Natural killer cell (primary cell): ENCODE results near the gene LRRN2. TPM values are rescaled to one million over a fixed set of nuclear protein-coding genes. Genes with fewer than 3 reads are reported as not detected.
"Not testable (repeated sequence)": the region's sequence is repeated elsewhere in the genome, so short reads cannot be mapped to it uniquely, and the experiment has no call there.

Source experiments
- ATAC-seq, 3 donors: fragments of 150-1000 bp in 2 of 3; fragments of 200-7000 bp in 1 of 3; cut with Tn5 transposase; 1 replicate in 1 of 3; 2 replicates in 2 of 3; pipeline ENCODE4 v1.10.0; 2021; ENCODE audit warnings: mild to moderate bottlenecking in 2 of 3, moderate library complexity in 2 of 3
- DNase-seq, 2 donors: peaks; one replicate each; pipeline versions ENCODE4 v3.0.0 to v3.0.0-alpha.2; 2013 to 2021; ENCODE audit warnings: mixed read lengths in 1 of 2
- H3K27ac ChIP-seq: one replicate; pipeline ENCODE4 v1.5.1; 2013; ENCODE audit warnings: mild to moderate bottlenecking, low read length
- H3K27me3 ChIP-seq: one replicate; pipeline ENCODE4 v1.6.1; 2013; ENCODE audit warnings: low read length; ENCODE audit not compliant: control insufficient read depth, insufficient read depth
- H3K36me3 ChIP-seq: one replicate; pipeline ENCODE4 v1.6.1; 2013; ENCODE audit warnings: low read length; ENCODE audit not compliant: control insufficient read depth, insufficient read depth
- H3K4me1 ChIP-seq: one replicate; pipeline ENCODE4 v1.6.1; 2013; ENCODE audit warnings: low read length; ENCODE audit not compliant: control insufficient read depth, insufficient read depth
- H3K4me3 ChIP-seq: one replicate; pipeline ENCODE4 v1.5.1; 2013; ENCODE audit warnings: low read length
- H3K9me3 ChIP-seq: one replicate; pipeline ENCODE4 v1.6.1; 2013; ENCODE audit warnings: low read length; ENCODE audit not compliant: control insufficient read depth, insufficient read depth
- H3K27ac Mint-ChIP-seq, 2 donors: one replicate each; pipeline ENCODE4 v1.8.0; 2022; ENCODE audit warnings: mild to moderate bottlenecking in 2 of 2, mixed read lengths in 2 of 2, moderate library complexity in 1 of 2
- H3K27me3 Mint-ChIP-seq, 2 donors: one replicate each; pipeline ENCODE4 v1.8.0; 2022; ENCODE audit warnings: low read depth in 2 of 2, mixed read lengths in 2 of 2
- H3K36me3 Mint-ChIP-seq: one replicate; pipeline ENCODE4 v1.8.0; 2022; ENCODE audit warnings: mixed read lengths
- H3K4me1 Mint-ChIP-seq, 2 donors: one replicate each; pipeline ENCODE4 v1.8.0; 2022; ENCODE audit warnings: mixed read lengths in 2 of 2
- H3K4me3 Mint-ChIP-seq: one replicate; pipeline ENCODE4 v1.8.0; 2022; ENCODE audit warnings: mild to moderate bottlenecking, moderate library complexity, mixed read lengths
- H3K9me3 Mint-ChIP-seq, 2 donors: one replicate each; pipeline ENCODE4 v1.8.0; 2022; ENCODE audit warnings: mixed read lengths in 2 of 2
- WGBS: methylation state at CpG from one replicate; pipeline ENCODE4 v1.1.7; 2013; ENCODE audit warnings: missing lambda C conversion rate; ENCODE audit not compliant: insufficient coverage; 5-methylcytosine and 5-hydroxymethylcytosine counted together
- intact Hi-C: fragments of 100-400 bp; cut with micrococcal nuclease; formaldehyde crosslinking; loops from one replicate; pipeline ENCODE4 v1.14.2; 2022
- total RNA-seq, 4 donors: library from RNA; stranded (reverse); fragments of 120-200 nt in 1 of 4; gene quantifications; one replicate each; pipeline versions ENCODE4 v1.2.3 to v1.2.4, GENCODE V29; 2013 to 2022
- TF ChIP-seq, protein P1 (sequence below): fragments of 200-600 bp; IDR thresholded peaks from one replicate; pipeline ENCODE4 v1.8.0; 2022; ENCODE audit warnings: antibody characterized with exemption

The LRRN2 gene
- total RNA-seq, 3 donors from 2014 or later (not counting 1 experiment from before 2014, with no cell fraction given) = 0.10 to 0.27 TPM; not detected in 1

GRCh38 chr1:204571631-204572030, 113.9 kb downstream of the LRRN2 start:
- no peak overlapping the region for H3K4me3 Mint-ChIP-seq
- no peaks in the 10 kb centered on the region for H3K36me3 Mint-ChIP-seq
- H3K27ac Mint-ChIP-seq = no peak overlapping the region

GRCh38 chr1:204571128-204571527, 114.4 kb downstream of the LRRN2 start:
- no peak overlapping the region for H3K4me3 ChIP-seq
- no peaks in the 10 kb centered on the region for H3K9me3 Mint-ChIP-seq

More at GRCh38 chr1:204571631-204572030, 113.9 kb downstream of the LRRN2 start:
- no peak overlapping the region for H3K27ac ChIP-seq
- peaks cover 0 to 5% of the 10 kb centered on the region in 2 donors for H3K4me1 Mint-ChIP-seq
- ATAC-seq (no peak), DNase-seq (no peak)
- H3K9me3 ChIP-seq = no peaks in the 10 kb centered on the region
- TF ChIP-seq, protein P1, sequence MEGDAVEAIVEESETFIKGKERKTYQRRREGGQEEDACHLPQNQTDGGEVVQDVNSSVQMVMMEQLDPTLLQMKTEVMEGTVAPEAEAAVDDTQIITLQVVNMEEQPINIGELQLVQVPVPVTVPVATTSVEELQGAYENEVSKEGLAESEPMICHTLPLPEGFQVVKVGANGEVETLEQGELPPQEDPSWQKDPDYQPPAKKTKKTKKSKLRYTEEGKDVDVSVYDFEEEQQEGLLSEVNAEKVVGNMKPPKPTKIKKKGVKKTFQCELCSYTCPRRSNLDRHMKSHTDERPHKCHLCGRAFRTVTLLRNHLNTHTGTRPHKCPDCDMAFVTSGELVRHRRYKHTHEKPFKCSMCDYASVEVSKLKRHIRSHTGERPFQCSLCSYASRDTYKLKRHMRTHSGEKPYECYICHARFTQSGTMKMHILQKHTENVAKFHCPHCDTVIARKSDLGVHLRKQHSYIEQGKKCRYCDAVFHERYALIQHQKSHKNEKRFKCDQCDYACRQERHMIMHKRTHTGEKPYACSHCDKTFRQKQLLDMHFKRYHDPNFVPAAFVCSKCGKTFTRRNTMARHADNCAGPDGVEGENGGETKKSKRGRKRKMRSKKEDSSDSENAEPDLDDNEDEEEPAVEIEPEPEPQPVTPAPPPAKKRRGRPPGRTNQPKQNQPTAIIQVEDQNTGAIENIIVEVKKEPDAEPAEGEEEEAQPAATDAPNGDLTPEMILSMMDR = no peak
- WGBS = 100% methylated on average over 2 of the region's 4 CpGs
- intact Hi-C loops = no loop called here
- H3K27me3 Mint-ChIP-seq = no peaks in the 10 kb centered on the region
- no peaks in the 10 kb centered on the region for H3K27me3 ChIP-seq
- H3K36me3 ChIP-seq = peaks cover 23% of the 10 kb centered on the region
- H3K4me3 ChIP-seq = no peak overlapping the region
- H3K4me1 ChIP-seq = no peaks in the 10 kb centered on the region
- H3K9me3 Mint-ChIP-seq = no peaks in the 10 kb centered on the region

DNA sequence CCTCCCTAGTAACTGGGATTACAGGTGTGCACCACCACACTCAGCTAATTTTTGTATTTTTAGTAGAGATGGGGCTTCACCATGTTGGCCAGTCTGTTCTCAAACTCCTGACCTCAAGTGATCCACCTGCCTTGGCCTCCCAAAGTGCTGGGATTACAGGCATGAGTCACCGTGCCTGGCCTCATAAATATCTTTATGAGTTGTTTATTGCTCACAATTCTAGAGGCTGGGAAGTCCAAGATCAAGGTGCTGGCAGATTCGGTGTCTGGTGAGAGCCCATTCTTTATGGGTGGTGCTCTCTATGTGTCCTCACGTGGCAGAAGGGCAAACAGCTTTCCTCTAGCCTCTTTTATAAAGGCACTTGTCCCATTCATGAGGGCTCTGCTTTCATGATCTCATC, 115.5 kb downstream of the LRRN2 start:
- ATAC-seq, H3K4me3 ChIP-seq, H3K4me3 Mint-ChIP-seq, DNase-seq, H3K27me3 Mint-ChIP-seq, H3K27me3 ChIP-seq, intact Hi-C loops, H3K27ac Mint-ChIP-seq, H3K36me3 Mint-ChIP-seq, H3K9me3 ChIP-seq, H3K9me3 Mint-ChIP-seq, H3K4me1 ChIP-seq, H3K27ac ChIP-seq: not testable (repeated sequence)
- peaks cover 27% of the 10 kb centered on the region for H3K36me3 ChIP-seq
- WGBS = 76% methylated on average over 3 of the region's 3 CpGs
- peaks cover 14% of the 10 kb centered on the region in 2 donors for H3K4me1 Mint-ChIP-seq

More at GRCh38 chr1:204571128-204571527, 114.4 kb downstream of the LRRN2 start:
- H3K36me3 ChIP-seq = peaks cover 23% of the 10 kb centered on the region
- TF ChIP-seq, protein P1 = no peak
- no peak overlapping the region for H3K27ac ChIP-seq
- no peaks in the 10 kb centered on the region for H3K36me3 Mint-ChIP-seq
- DNase-seq = no peak
- no peaks in the 10 kb centered on the region for H3K27me3 ChIP-seq
- ATAC-seq = no peak
- 100% methylated on average over 2 of the region's 2 CpGs for WGBS
- no peaks in the 10 kb centered on the region for H3K4me1 ChIP-seq
- H3K4me3 Mint-ChIP-seq = no peak overlapping the region
- H3K27me3 Mint-ChIP-seq = no peaks in the 10 kb centered on the region
- intact Hi-C loops = no loop called here
- no peak overlapping the region for H3K27ac Mint-ChIP-seq
- H3K9me3 ChIP-seq = no peaks in the 10 kb centered on the region
- peaks cover 3% of the 10 kb centered on the region in 2 donors for H3K4me1 Mint-ChIP-seq

GRCh38 chr1:204569478-204569877, 116.1 kb downstream of the LRRN2 start:
- H3K27me3 Mint-ChIP-seq = no peaks in the 10 kb centered on the region
- 97% methylated on average over 5 of the region's 5 CpGs for WGBS
- ATAC-seq (no peak), DNase-seq (no peak)
- Histone ChIP-seq H3K27me3 (no peaks in the 10 kb centered on the region), H3K4me1 (peaks cover 9% of the 10 kb centered on the region), H3K36me3 (peaks cover 27% of the 10 kb centered on the region), H3K27ac (no peak overlapping the region), H3K9me3 (no peaks in the 10 kb centered on the region), H3K4me3 (no peak overlapping the region)
- H3K9me3 Mint-ChIP-seq = no peaks in the 10 kb centered on the region
- peaks cover 18% of the 10 kb centered on the region in 2 donors for H3K4me1 Mint-ChIP-seq
- intact Hi-C loops = no loop called here
- H3K36me3 Mint-ChIP-seq = no peaks in the 10 kb centered on the region
- H3K27ac Mint-ChIP-seq = no peak overlapping the region
- TF ChIP-seq, protein P1 = no peak
- H3K4me3 Mint-ChIP-seq = no peak overlapping the region
